ENCODE results near the gene THRB. TPM values are rescaled to one million over a fixed set of nuclear protein-coding genes. Genes with fewer than 3 reads are reported as not detected.

The THRB gene
- total RNA-seq, 1 donor from 2014 or later = 32.8 TPM

- Histone ChIP-seq H3K27ac (replicated peaks) (no peak overlapping the region), H3K36me3 (peaks cover 1% of the 10 kb centered on the region), H3K4me3 (no peak overlapping the region), H3K4me1 (peaks cover 31% of the 10 kb centered on the region), H3K9me3 (replicated peaks) (no peaks in the 10 kb centered on the region), H3K27me3 (ENCODE audit: low read depth) (no peaks in the 10 kb centered on the region)
- DNase-seq = no peak
- no peak for TF ChIP-seq CTCF (IDR thresholded peaks at IDR 0.05; ENCODE audit: borderline replicate concordance)
- intact Hi-C loops (cut with micrococcal nuclease) = no loop called here
Observed at GRCh38 chr3:24136624-24137310, 357.9 kb downstream of the THRB start.

DNA sequence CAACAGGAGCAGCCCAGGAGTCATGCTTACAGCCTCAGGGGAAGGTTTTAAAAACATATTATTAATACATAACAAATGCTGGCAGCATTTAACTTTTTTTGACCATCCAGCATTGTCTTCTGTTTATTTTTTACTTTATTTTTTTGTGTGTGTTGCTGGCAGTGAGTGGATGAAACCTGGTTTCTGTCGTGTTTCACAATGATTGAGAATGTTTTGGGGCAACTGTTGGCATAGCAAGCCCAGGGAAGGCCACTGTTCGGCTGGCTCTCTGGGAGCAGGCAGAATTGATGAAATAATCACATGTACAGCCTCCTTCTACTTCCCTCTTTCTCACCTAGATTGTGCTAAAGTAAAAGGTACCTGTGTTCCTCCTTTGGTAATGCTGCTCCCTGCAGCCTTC is 359.4 kb downstream of the THRB start:
- H3K4me3 ChIP-seq = no peak overlapping the region
- H3K27ac ChIP-seq (replicated peaks) = no peak overlapping the region
- H3K4me1 ChIP-seq = peaks cover 31% of the 10 kb centered on the region
- H3K9me3 ChIP-seq (replicated peaks) = no peaks in the 10 kb centered on the region
- H3K36me3 ChIP-seq = peaks cover 7% of the 10 kb centered on the region
- TF ChIP-seq CTCF (IDR thresholded peaks at IDR 0.05; ENCODE audit: borderline replicate concordance) = no peak
- no peak for DNase-seq
- intact Hi-C loops (cut with micrococcal nuclease) = no loop called here
- H3K27me3 ChIP-seq (ENCODE audit: low read depth) = no peaks in the 10 kb centered on the region

- intact Hi-C loops (cut with micrococcal nuclease) = no loop called here
- Histone ChIP-seq H3K27ac (replicated peaks) (no peak overlapping the region), H3K4me3 (no peak overlapping the region), H3K9me3 (replicated peaks) (no peaks in the 10 kb centered on the region), H3K4me1 (peaks cover 31% of the 10 kb centered on the region), H3K36me3 (peaks cover 7% of the 10 kb centered on the region), H3K27me3 (ENCODE audit: low read depth) (no peaks in the 10 kb centered on the region)
- no peak for DNase-seq
- no peak for TF ChIP-seq CTCF (IDR thresholded peaks at IDR 0.05; ENCODE audit: borderline replicate concordance)
Observed at GRCh38 chr3:24133942-24134341, 360.7 kb downstream of the THRB start.

DNA sequence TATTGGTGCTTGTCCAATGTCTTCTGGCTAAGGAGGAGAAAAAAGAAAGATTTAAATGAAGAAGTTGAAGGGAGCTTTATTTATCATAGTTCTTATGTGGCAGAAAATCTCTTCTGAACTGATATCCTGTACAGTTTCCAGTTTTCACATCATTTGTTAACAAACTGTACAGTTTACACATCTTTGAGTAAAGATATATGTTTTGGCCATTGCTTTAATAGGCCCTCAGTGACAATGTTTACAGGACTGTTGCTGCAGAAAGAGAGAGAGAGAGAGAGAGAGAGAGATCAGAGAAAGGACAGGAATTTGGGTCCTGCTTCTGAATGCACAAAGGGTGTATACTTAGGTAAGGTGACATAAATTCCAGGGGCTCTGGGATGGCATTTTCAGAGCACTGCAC is 361.2 kb downstream of the THRB start:
- H3K36me3 ChIP-seq = peaks cover 7% of the 10 kb centered on the region
- TF ChIP-seq CTCF (IDR thresholded peaks at IDR 0.05; ENCODE audit: borderline replicate concordance) = no peak
- H3K4me1 ChIP-seq = peaks cover 31% of the 10 kb centered on the region
- H3K27me3 ChIP-seq (ENCODE audit: low read depth) = no peaks in the 10 kb centered on the region
- H3K27ac ChIP-seq (replicated peaks) = no peak overlapping the region
- H3K9me3 ChIP-seq (replicated peaks) = no peaks in the 10 kb centered on the region
- H3K4me3 ChIP-seq = no peak overlapping the region
- no peak for DNase-seq
- intact Hi-C loops (cut with micrococcal nuclease) = no loop called here

- DNase-seq = no peak
- peaks cover 22% of the 10 kb centered on the region for H3K4me1 ChIP-seq
- peaks cover 14% of the 10 kb centered on the region for H3K36me3 ChIP-seq
- no peaks in the 10 kb centered on the region for H3K27me3 ChIP-seq (ENCODE audit: low read depth)
- no peak overlapping the region for H3K4me3 ChIP-seq
- H3K9me3 ChIP-seq (replicated peaks) = no peaks in the 10 kb centered on the region
- no peak for TF ChIP-seq CTCF (IDR thresholded peaks at IDR 0.05; ENCODE audit: borderline replicate concordance)
- H3K27ac ChIP-seq (replicated peaks) = no peak overlapping the region
- intact Hi-C loops (cut with micrococcal nuclease) = no loop called here
Observed at GRCh38 chr3:24129549-24129948, 365.1 kb downstream of the THRB start.
